IMR-90 (cell line): ENCODE data around the gene RIN1. TPM values are rescaled to one million over a fixed set of nuclear protein-coding genes. Genes with fewer than 3 reads are reported as not detected.

ENCODE experiments used
- ATAC-seq: fragments of 200-7000 bp; cut with Tn5 transposase; 2 replicates; pipeline ENCODE4 v1.9.1; 2020; ENCODE audit warnings: low read depth, mild to moderate bottlenecking, moderate library complexity
- BruUV-seq: library from RNA; stranded (reverse); fragments of 400-500 nt; replicated peaks from 2 replicates; lab custom pipeline; 2021; lab: Mats Ljungman, UMichigan
- CTCF ChIA-PET: fragments of 300-600 bp; formaldehyde crosslinking; extraction: SDS; loops from one replicate; lab custom pipeline; 2021; ENCODE audit warnings: antibody characterized with exemption; lab: Yijun Ruan, JAX
- POLR2A ChIA-PET: fragments of 300-600 bp; sonication (Branson Sonifier 250); formaldehyde crosslinking; loops from one replicate; lab custom pipeline; 2022; ENCODE audit warnings: antibody characterized with exemption; ENCODE audit not compliant: unreplicated experiment; lab: Charles Lee
- DNase-seq: peaks from one replicate; pipeline ENCODE4 v3.0.0; 2013
- H2AFZ ChIP-seq: replicated peaks from 2 replicates; pipeline ENCODE3; 2013; ENCODE audit warnings: low read length, mild to moderate bottlenecking; ENCODE audit not compliant: poor library complexity
- H2AK5ac ChIP-seq: 2 replicates; pipeline ENCODE4 v1.6.1; 2013; ENCODE audit warnings: low read depth, low read length, inconsistent platforms
- H2AK9ac ChIP-seq: replicated peaks from 2 replicates; pipeline ENCODE3; 2013; ENCODE audit warnings: mild to moderate bottlenecking, low read depth, low read length, moderate library complexity; ENCODE audit not compliant: poor library complexity
- H2BK120ac ChIP-seq: 2 replicates; pipeline ENCODE4 v1.6.1; 2013; ENCODE audit warnings: low read depth, low read length, inconsistent platforms
- H2BK15ac ChIP-seq: 3 replicates; pipeline ENCODE4 v1.6.1; 2013; ENCODE audit warnings: low read depth, low read length, inconsistent platforms
- H2BK20ac ChIP-seq: 2 replicates; pipeline ENCODE4 v1.6.1; 2013; ENCODE audit warnings: low read depth, mild to moderate bottlenecking, inconsistent platforms, low read length, moderate library complexity
- H2BK5ac ChIP-seq: 2 replicates; pipeline ENCODE4 v1.6.1; 2013; ENCODE audit warnings: mild to moderate bottlenecking, low read depth, low read length, inconsistent platforms; ENCODE audit not compliant: poor library complexity, severe bottlenecking
- H3K14ac ChIP-seq: replicated peaks from 2 replicates; pipeline ENCODE4 v1.6.1; 2013; ENCODE audit warnings: low read depth, low read length, inconsistent platforms
- H3K18ac ChIP-seq: 2 replicates; pipeline ENCODE4 v1.6.1; 2013; ENCODE audit warnings: low read depth, low read length, control low read depth
- H3K23ac ChIP-seq: 2 replicates; pipeline ENCODE4 v1.6.1; 2013; ENCODE audit warnings: low read depth, low read length, inconsistent platforms
- H3K27ac ChIP-seq: 2 replicates; pipeline ENCODE4 v1.5.1; 2013; ENCODE audit warnings: mild to moderate bottlenecking, control low read depth, low read length; ENCODE audit not compliant: insufficient read depth
- H3K27me3 ChIP-seq: 2 replicates; pipeline ENCODE4 v1.6.1; 2013; ENCODE audit warnings: low read length; ENCODE audit not compliant: control insufficient read depth, insufficient read depth
- H3K36me3 ChIP-seq: 2 replicates; pipeline ENCODE4 v1.6.1; 2013; ENCODE audit warnings: low read length, mixed read lengths; ENCODE audit not compliant: control insufficient read depth, insufficient read depth
- H3K4ac ChIP-seq: 2 replicates; pipeline ENCODE4 v1.6.1; 2013; ENCODE audit warnings: low read depth, low read length, inconsistent platforms
- H3K4me1 ChIP-seq: 2 replicates; pipeline ENCODE4 v1.6.1; 2013; ENCODE audit warnings: low read length, mixed read lengths; ENCODE audit not compliant: control insufficient read depth, insufficient read depth
- H3K4me2 ChIP-seq: 2 replicates; pipeline ENCODE4 v1.6.1; 2013; ENCODE audit warnings: low read depth, mild to moderate bottlenecking, control low read depth, low read length, moderate library complexity
- H3K4me3 ChIP-seq: 2 replicates; pipeline ENCODE4 v1.5.1; 2013; ENCODE audit warnings: low read depth, mild to moderate bottlenecking, control low read depth, low read length, moderate library complexity; ENCODE audit not compliant: insufficient read depth
- H3K56ac ChIP-seq: 2 replicates; pipeline ENCODE4 v1.6.1; 2013; ENCODE audit warnings: low read length, inconsistent platforms; ENCODE audit not compliant: insufficient read depth; ENCODE audit errors: extremely low read depth
- H3K79me1 ChIP-seq, 2 experiments: 2 replicates each; pipeline ENCODE4 v1.6.1; 2013; ENCODE audit warnings: low read length in 2 of 2, inconsistent platforms in 1 of 2, low read depth in 1 of 2
- H3K9ac ChIP-seq: 2 replicates; pipeline ENCODE4 v1.6.1; 2013; ENCODE audit warnings: low read depth, low read length, control low read depth
- H3K9me1 ChIP-seq: 2 replicates; pipeline ENCODE4 v1.6.1; 2013; ENCODE audit warnings: low read length, inconsistent platforms; ENCODE audit not compliant: insufficient read depth
- H3K9me3 ChIP-seq: 2 replicates; pipeline ENCODE4 v1.6.1; 2013; ENCODE audit warnings: low read length; ENCODE audit not compliant: control insufficient read depth, insufficient read depth
- H4K20me1 ChIP-seq: 2 replicates; pipeline ENCODE4 v1.6.1; 2013; ENCODE audit warnings: low read length, inconsistent platforms; ENCODE audit not compliant: insufficient read depth
- H4K5ac ChIP-seq: 2 replicates; pipeline ENCODE4 v1.6.1; 2013; ENCODE audit warnings: mild to moderate bottlenecking, low read depth, low read length, control low read depth
- H4K8ac ChIP-seq, 2 experiments: 2 replicates each; pipeline ENCODE4 v1.6.1; 2013; ENCODE audit warnings: low read depth in 2 of 2, low read length in 2 of 2, control low read depth in 1 of 2, inconsistent platforms in 1 of 2
- H4K91ac ChIP-seq: 2 replicates; pipeline ENCODE4 v1.6.1; 2013; ENCODE audit warnings: low read depth, low read length, inconsistent platforms; ENCODE audit not compliant: insufficient read depth
- BHLHE40 ChIP-seq: fragments of 150-350 bp; IDR thresholded peaks from 2 replicates; pipeline ENCODE4 v1.6.1; 2016; ENCODE audit warnings: mild to moderate bottlenecking, low read depth, low read length
- CEBPB ChIP-seq: IDR thresholded peaks from 2 replicates; pipeline ENCODE4 v1.6.1; 2012; ENCODE audit warnings: low read depth, low read length, improper control_type of control experiment
- CHD1 ChIP-seq: IDR thresholded peaks from 2 replicates; pipeline ENCODE4 v1.6.1; 2012; ENCODE audit warnings: low read depth, low read length, improper control_type of control experiment
- FOS ChIP-seq: fragments of 150-350 bp; IDR thresholded peaks from 2 replicates; pipeline ENCODE4 v1.6.1; 2016; ENCODE audit warnings: low read depth, low read length
- MAFK ChIP-seq: IDR thresholded peaks from 2 replicates; pipeline ENCODE4 v1.6.1; 2012; ENCODE audit warnings: low read depth, low read length, improper control_type of control experiment
- MAZ ChIP-seq: IDR thresholded peaks from 2 replicates; pipeline ENCODE4 v1.6.1; 2012; ENCODE audit warnings: low read depth, mild to moderate bottlenecking, low read length, improper control_type of control experiment, moderate library complexity, borderline replicate concordance
- MXI1 ChIP-seq: IDR thresholded peaks from 2 replicates; pipeline ENCODE4 v1.6.1; 2012; ENCODE audit warnings: low read depth, mild to moderate bottlenecking, low read length, moderate library complexity, borderline replicate concordance
- NFE2L2 ChIP-seq: fragments of 150-350 bp; IDR thresholded peaks from 2 replicates; pipeline ENCODE4 v1.6.1; 2016; ENCODE audit warnings: low read depth, mild to moderate bottlenecking, low read length
- POLR2A ChIP-seq: IDR thresholded peaks from 2 replicates; pipeline ENCODE4 v1.6.1; 2012; ENCODE audit warnings: mild to moderate bottlenecking, low read depth, low read length
- RAD21 ChIP-seq: IDR thresholded peaks from 2 replicates; pipeline ENCODE4 v1.6.1; 2012; ENCODE audit warnings: low read length, improper control_type of control experiment
- RCOR1 ChIP-seq: IDR thresholded peaks from 2 replicates; pipeline ENCODE4 v1.6.1; 2012; ENCODE audit warnings: mild to moderate bottlenecking, low read length, improper control_type of control experiment; ENCODE audit not compliant: insufficient replicate concordance
- RFX5 ChIP-seq: IDR thresholded peaks from 2 replicates; pipeline ENCODE4 v1.8.0; 2012; ENCODE audit warnings: low read depth, mild to moderate bottlenecking, low read length, moderate library complexity
- SMC3 ChIP-seq: fragments of 150-350 bp; IDR thresholded peaks from 2 replicates; pipeline ENCODE4 v1.6.1; 2016; ENCODE audit warnings: low read depth, mild to moderate bottlenecking, antibody characterized with exemption, low read length, moderate library complexity
- USF2 ChIP-seq: fragments of 150-350 bp; IDR thresholded peaks from 2 replicates; pipeline ENCODE4 v1.6.1; 2017; ENCODE audit warnings: mild to moderate bottlenecking, antibody characterized with exemption, low read length, low read depth
- WGBS, 2 experiments: methylation state at CpG; one replicate each; pipeline versions ENCODE4 v1.1.5 to v1.1.7; 2013; ENCODE audit warnings: missing lambda C conversion rate in 2 of 2; ENCODE audit not compliant: insufficient read length in 1 of 2; ENCODE audit errors: extremely low coverage in 2 of 2; 5-methylcytosine and 5-hydroxymethylcytosine counted together
- dilution Hi-C: fragments of 300-500 bp; cut with HindIII; formaldehyde crosslinking; loops from one replicate; pipeline ENCODE4 v1.14.3; 2018; ENCODE audit warnings: low sequenced_read_pairs; ENCODE audit not compliant: unreplicated experiment
- in situ Hi-C: fragments of 300-500 bp; cut with MboI; formaldehyde crosslinking; loops from 3 replicates; pipeline ENCODE4 v1.14.3; 2019; ENCODE audit warnings: low sequenced_read_pairs, inconsistent platforms, mixed read lengths
- intact Hi-C: fragments of 100-400 bp; cut with micrococcal nuclease; formaldehyde crosslinking; loops from 2 replicates; pipeline ENCODE4 v1.10.0; 2022
- polyA plus RNA-seq, 3 experiments: library from polyadenylated mRNA; depleted of rRNA; stranded (reverse); fragments of >200 nt; gene quantifications; 2 replicates each; pipeline ENCODE4 v1.2.3, GENCODE V29; 2012; ENCODE audit warnings: low replicate concordance in 1 of 3
- total RNA-seq: library from RNA; depleted of rRNA; stranded (reverse); fragments of >200 nt; gene quantifications from 2 replicates; pipeline ENCODE4 v1.2.3, GENCODE V29; 2012
- TF ChIP-seq, protein P1 (sequence below): fragments of 150-350 bp; IDR thresholded peaks from 2 replicates; pipeline ENCODE4 v1.6.1; 2016; ENCODE audit warnings: low read depth, mild to moderate bottlenecking, low read length, moderate library complexity, borderline replicate concordance
- TF ChIP-seq, protein P2 (sequence below): conservative IDR thresholded peaks from 2 replicates; pipeline ENCODE4 v1.5.1; 2012; ENCODE audit warnings: mild to moderate bottlenecking, low read depth, low read length, improper control_type of control experiment

The RIN1 gene
- total and polyA plus RNA-seq, 2 of the 4 experiments (the other 2 are of a cell fraction): 9.9 to 20.8 TPM

GRCh38 chr11:66373265-66373664, 37.0 kb upstream of the RIN1 start:
- intact Hi-C loops: no loop called here
- Histone ChIP-seq H2BK15ac (no peak overlapping the region), H2BK5ac (no peak overlapping the region), H3K9me3 (no peaks in the 10 kb centered on the region), H2AFZ (no peak overlapping the region), H3K9ac (no peak overlapping the region), H2AK5ac (no peak overlapping the region), H4K8ac (no peak overlapping the region), H3K9me1 (peaks cover 7% of the 10 kb centered on the region; the same call in 1 of the 2 replicates), H3K18ac (no peak overlapping the region), H2AK9ac (no peak overlapping the region), H3K4me2 (no peak overlapping the region), H3K79me1 (no peaks in the 10 kb centered on the region), H2BK20ac (no peak overlapping the region), H3K4ac (no peak overlapping the region), H3K4me3 (no peak overlapping the region), H3K56ac (no peak overlapping the region), H4K5ac (no peak overlapping the region), H3K4me1 (peaks cover 7% of the 10 kb centered on the region), H3K23ac (no peak overlapping the region), H3K14ac (no peak overlapping the region), H3K27ac (no peak overlapping the region), H3K27me3 (peaks cover 16% of the 10 kb centered on the region), H4K91ac (no peak overlapping the region), H3K36me3 (no peaks in the 10 kb centered on the region), H4K20me1 (peaks cover 6% of the 10 kb centered on the region; the same call in 1 of the 2 replicates), H2BK120ac (no peak overlapping the region)
- in situ Hi-C loops: no loop called here
- dilution Hi-C loops: no loop called here
- no TSS peak for BruUV-seq
- DNase-seq (no peak), ATAC-seq (no peak)
- TF ChIP-seq CEBPB: no peak
- TF ChIP-seq SMC3: no peak
- TF ChIP-seq, protein P1, sequence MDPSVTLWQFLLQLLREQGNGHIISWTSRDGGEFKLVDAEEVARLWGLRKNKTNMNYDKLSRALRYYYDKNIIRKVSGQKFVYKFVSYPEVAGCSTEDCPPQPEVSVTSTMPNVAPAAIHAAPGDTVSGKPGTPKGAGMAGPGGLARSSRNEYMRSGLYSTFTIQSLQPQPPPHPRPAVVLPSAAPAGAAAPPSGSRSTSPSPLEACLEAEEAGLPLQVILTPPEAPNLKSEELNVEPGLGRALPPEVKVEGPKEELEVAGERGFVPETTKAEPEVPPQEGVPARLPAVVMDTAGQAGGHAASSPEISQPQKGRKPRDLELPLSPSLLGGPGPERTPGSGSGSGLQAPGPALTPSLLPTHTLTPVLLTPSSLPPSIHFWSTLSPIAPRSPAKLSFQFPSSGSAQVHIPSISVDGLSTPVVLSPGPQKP: no peak
- TF ChIP-seq MXI1: no peak
- TF ChIP-seq RAD21: no peak
- TF ChIP-seq RCOR1: no peak
- TF ChIP-seq, protein P2, sequence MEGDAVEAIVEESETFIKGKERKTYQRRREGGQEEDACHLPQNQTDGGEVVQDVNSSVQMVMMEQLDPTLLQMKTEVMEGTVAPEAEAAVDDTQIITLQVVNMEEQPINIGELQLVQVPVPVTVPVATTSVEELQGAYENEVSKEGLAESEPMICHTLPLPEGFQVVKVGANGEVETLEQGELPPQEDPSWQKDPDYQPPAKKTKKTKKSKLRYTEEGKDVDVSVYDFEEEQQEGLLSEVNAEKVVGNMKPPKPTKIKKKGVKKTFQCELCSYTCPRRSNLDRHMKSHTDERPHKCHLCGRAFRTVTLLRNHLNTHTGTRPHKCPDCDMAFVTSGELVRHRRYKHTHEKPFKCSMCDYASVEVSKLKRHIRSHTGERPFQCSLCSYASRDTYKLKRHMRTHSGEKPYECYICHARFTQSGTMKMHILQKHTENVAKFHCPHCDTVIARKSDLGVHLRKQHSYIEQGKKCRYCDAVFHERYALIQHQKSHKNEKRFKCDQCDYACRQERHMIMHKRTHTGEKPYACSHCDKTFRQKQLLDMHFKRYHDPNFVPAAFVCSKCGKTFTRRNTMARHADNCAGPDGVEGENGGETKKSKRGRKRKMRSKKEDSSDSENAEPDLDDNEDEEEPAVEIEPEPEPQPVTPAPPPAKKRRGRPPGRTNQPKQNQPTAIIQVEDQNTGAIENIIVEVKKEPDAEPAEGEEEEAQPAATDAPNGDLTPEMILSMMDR: no peak
- TF ChIP-seq RFX5: no peak
- no peak for TF ChIP-seq USF2
- no peak for TF ChIP-seq NFE2L2
- no peak for TF ChIP-seq CHD1
- no peak for TF ChIP-seq BHLHE40
- TF ChIP-seq FOS: no peak
- no peak for TF ChIP-seq POLR2A
- no peak for TF ChIP-seq MAZ
- TF ChIP-seq MAFK: no peak
- POLR2A ChIA-PET: no interaction called here
- CTCF ChIA-PET: interaction anchor here (0.8 kb wide), 1 partner anchor 16 kb away, joined by 3 read pairs; no protein-coding TSS in a partner anchor
- 92% methylated on average over 2 of the region's 5 CpGs; no CpG with 5 or more reads in 1 of the 2 experiments for WGBS, 2 experiments
